Left ventricle myocardium inferior (tissue), 1 donor: ENCODE data around the gene PKP1. TPM values are rescaled to one million over a fixed set of nuclear protein-coding genes. Genes with fewer than 3 reads are reported as not detected.

Source experiments
- DNase-seq: peaks from one replicate; pipeline ENCODE4 v3.0.0-alpha.2; 2020
- H3K27ac ChIP-seq: fragments of 200-600 bp; replicated peaks from 2 replicates; pipeline ENCODE4 v1.8.0; 2021
- H3K27me3 ChIP-seq: fragments of 200-600 bp; 2 replicates; pipeline ENCODE4 v1.8.0; 2021; ENCODE audit warnings: low read depth
- H3K36me3 ChIP-seq: fragments of 200-600 bp; 2 replicates; pipeline ENCODE4 v1.8.0; 2021
- H3K4me1 ChIP-seq: fragments of 200-600 bp; 2 replicates; pipeline ENCODE4 v1.8.0; 2021
- H3K4me3 ChIP-seq: fragments of 200-600 bp; 2 replicates; pipeline ENCODE4 v1.8.0; 2021; ENCODE audit warnings: mild to moderate bottlenecking, moderate library complexity
- H3K9me3 ChIP-seq: fragments of 200-600 bp; replicated peaks from 2 replicates; pipeline ENCODE4 v1.8.0; 2021
- intact Hi-C: fragments of 100-400 bp; cut with micrococcal nuclease; formaldehyde crosslinking; loops from one replicate; pipeline ENCODE4 v1.11.0; 2022
- total RNA-seq: library from RNA; stranded (reverse); fragmentation: NEBNext Ultra II Directional; extraction: Animal tissue kit (Norgen Biotek cat#: 25700); gene quantifications from one replicate; pipeline ENCODE4 v1.2.1, GENCODE V29; 2021
- TF ChIP-seq, protein P1 (sequence below): fragments of 200-600 bp; IDR thresholded peaks from 2 replicates; pipeline ENCODE4 v1.8.0; 2021; ENCODE audit warnings: antibody characterized with exemption, mild to moderate bottlenecking, borderline replicate concordance
- donor health status: DM: no; HTN: yes; CAD: no; lungs with severe emphysema.

PKP1 gene
- total RNA-seq, 1 donor from 2014 or later: 0.38 TPM

DNA sequence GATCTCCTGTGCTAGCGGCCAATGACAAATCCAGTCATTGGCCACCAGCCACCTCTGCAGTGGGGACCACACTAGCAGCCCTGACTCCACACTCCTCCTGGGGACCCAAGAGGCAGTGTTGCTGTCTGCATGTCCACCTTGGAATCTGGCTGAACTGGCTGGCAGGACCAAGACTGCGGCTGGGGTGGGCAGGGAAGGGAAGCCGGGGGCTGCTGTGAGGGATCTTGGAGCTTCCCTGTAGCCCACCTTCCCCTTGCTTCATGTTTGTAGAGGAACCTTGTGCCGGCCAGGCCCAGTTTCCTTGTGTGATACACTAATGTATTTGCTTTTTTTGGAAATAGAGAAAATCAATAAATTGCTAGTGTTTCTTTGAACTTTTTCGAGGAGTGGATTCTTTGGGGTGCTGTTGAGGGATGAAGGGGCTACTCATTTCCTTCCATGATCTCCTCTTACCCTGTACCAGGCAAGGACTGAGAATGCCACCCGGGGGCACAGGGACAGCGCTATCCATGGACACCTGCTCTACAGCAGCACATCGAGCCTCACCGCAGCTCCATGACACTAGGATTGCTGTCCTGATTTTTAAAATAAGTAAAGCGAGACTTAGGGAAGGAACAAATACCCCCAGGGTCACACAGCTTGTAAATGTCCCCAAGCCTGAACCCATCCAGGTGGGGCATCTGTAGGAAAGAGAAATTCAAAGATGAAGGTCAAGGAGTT is 49.5 kb downstream of the PKP1 start:
- Histone ChIP-seq H3K4me3 (no peak overlapping the region), H3K36me3 (no peaks in the 10 kb centered on the region), H3K27ac (no peak overlapping the region), H3K9me3 (no peaks in the 10 kb centered on the region), H3K4me1 (peaks cover 24% of the 10 kb centered on the region), H3K27me3 (no peaks in the 10 kb centered on the region)
- intact Hi-C loops: no loop called here
- DNase-seq: no peak
- TF ChIP-seq, protein P1, sequence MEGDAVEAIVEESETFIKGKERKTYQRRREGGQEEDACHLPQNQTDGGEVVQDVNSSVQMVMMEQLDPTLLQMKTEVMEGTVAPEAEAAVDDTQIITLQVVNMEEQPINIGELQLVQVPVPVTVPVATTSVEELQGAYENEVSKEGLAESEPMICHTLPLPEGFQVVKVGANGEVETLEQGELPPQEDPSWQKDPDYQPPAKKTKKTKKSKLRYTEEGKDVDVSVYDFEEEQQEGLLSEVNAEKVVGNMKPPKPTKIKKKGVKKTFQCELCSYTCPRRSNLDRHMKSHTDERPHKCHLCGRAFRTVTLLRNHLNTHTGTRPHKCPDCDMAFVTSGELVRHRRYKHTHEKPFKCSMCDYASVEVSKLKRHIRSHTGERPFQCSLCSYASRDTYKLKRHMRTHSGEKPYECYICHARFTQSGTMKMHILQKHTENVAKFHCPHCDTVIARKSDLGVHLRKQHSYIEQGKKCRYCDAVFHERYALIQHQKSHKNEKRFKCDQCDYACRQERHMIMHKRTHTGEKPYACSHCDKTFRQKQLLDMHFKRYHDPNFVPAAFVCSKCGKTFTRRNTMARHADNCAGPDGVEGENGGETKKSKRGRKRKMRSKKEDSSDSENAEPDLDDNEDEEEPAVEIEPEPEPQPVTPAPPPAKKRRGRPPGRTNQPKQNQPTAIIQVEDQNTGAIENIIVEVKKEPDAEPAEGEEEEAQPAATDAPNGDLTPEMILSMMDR: no peak

DNA sequence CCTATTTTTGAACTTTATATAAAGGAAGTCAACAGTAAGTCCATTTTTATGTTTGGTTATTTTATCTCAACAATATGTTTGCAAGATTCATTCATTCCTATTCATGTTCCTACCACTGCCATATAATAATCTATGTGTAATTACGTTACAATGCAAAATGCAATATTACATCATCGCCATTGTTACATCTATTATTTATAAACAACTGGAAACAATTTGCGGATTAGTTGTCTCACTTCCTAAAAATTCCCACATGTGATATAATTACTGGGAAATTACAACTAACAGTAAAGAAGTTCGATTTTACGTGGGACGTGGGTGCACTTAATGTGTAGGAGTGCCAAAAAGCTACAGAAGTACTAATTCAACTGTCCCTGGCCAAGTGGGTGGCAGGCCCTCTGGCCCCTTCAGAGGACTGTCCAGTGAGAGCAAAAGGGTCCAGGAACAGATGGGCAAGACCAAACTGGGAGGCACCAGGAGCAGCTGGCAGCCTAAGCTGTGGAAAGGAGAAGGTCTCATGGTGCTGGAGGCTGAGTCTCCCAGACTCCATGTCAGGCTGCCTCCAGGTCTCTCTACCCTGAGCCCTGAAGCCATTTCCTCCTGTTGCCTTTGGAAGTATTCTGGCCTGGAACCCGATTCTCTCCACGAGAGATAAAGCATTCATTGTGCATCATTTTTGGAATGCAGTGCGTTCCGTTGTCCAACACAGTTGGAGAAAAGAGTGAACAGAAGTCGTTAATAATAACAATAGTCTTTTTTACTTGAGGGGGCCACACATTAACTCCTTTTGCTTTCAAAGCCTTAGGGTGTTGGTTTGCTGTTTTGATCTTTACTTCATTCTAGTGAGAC is 51.2 kb downstream of the PKP1 start:
- H3K9me3 ChIP-seq: no peaks in the 10 kb centered on the region
- TF ChIP-seq, protein P1: no peak
- H3K36me3 ChIP-seq: no peaks in the 10 kb centered on the region
- intact Hi-C loops: no loop called here
- no peak for DNase-seq
- H3K4me1 ChIP-seq: peaks cover 13% of the 10 kb centered on the region
- no peak overlapping the region for H3K4me3 ChIP-seq
- H3K27ac ChIP-seq: no peak overlapping the region
- no peaks in the 10 kb centered on the region for H3K27me3 ChIP-seq

DNA sequence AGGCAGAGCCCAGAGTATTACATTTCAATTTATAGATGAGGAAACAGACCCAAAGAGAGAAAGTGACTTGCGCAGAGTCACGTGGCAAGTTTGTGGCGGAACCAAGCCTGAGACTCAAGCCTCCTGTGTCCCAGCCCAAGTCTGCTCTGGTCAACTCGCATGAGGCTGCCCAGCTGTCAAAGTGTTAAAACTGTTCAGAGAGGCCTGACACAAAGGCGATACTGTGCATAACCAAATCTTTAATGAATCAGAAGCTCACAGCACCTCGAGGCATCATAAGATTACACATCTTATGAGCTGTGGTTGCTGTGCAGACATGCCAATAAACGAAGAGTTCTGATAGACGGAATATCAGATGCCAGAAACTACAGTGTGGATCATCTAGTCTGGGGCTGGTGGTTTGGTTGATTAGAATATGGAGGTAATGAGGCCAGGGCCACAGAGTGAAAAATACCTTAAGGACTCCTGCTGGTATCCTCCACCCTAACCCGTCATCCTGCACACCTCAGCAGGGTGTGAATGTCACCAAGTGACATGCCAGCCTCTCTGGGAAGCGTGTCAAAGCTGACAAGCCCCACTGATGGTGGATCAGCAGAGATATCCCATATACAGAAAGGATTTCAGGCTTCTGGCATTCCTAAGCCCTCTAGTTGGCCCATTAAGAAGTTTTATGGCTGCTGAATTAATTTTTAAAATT is 52.0 kb downstream of the PKP1 start:
- Histone ChIP-seq H3K36me3 (no peaks in the 10 kb centered on the region), H3K9me3 (no peaks in the 10 kb centered on the region), H3K27me3 (no peaks in the 10 kb centered on the region), H3K4me3 (no peak overlapping the region), H3K4me1 (peaks cover 5% of the 10 kb centered on the region), H3K27ac (no peak overlapping the region)
- intact Hi-C loops: no loop called here
- DNase-seq: no peak
- TF ChIP-seq, protein P1: no peak

DNA sequence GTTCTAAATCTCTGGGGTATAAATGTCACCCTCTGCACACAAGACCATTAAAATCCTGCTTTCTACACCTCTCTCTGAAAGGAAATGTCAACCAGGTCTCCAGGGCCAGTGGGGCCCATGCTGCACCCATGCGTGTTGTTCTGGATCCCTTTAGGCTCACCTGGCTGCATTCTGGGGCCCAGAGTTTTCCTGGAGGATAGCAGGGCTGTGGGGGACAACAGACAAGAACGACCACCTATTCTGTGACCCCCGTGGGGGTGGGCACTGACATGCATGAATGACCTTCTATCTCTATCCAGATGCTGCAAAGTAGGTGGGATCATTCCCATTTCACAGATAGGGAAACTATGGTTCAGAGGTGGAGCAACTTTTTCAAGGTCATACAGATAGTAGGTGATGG is 52.6 kb downstream of the PKP1 start:
- intact Hi-C loops: no loop called here
- Histone ChIP-seq H3K27ac (no peak overlapping the region), H3K4me1 (no peaks in the 10 kb centered on the region), H3K27me3 (no peaks in the 10 kb centered on the region), H3K9me3 (no peaks in the 10 kb centered on the region), H3K4me3 (no peak overlapping the region), H3K36me3 (no peaks in the 10 kb centered on the region)
- TF ChIP-seq, protein P1: no peak
- no peak for DNase-seq

DNA sequence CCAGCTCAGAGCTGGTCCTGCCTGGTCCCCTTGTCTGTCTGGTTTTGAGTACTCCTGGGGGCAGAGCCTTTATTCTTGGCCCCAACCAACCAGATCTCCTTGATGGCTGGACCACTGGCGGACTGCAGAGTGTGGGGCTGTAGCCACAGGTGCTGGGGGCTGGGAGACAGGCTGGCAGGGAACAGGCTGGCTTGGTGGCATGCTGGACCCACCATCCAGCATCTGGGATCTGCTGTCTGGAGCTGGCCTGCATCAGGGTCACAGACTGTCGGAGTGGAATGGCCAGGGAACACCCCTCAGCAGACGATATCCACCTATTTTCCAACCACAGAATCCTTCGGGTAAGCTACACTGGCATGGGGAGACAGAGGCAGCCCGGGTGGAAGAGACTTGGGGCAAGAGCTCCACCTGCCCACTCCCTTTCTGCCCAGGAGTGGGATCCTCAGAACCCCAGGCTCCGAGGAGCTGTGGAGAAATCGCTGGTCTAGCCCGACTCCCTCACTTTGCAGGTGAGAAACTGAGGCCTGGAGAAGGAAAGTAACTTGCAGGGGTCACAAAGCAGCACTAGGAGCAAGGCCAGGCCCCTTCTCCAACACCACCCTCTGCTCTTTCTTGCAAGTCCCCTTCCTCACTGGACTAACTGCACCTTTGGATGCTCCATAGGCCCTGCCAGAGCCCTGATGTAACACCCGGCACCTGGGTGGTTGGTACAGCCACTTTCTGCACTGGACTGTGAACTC is 53.6 kb downstream of the PKP1 start:
- no peak for DNase-seq
- no peaks in the 10 kb centered on the region for H3K27me3 ChIP-seq
- no peak overlapping the region for H3K27ac ChIP-seq
- TF ChIP-seq, protein P1: no peak
- H3K4me1 ChIP-seq: no peaks in the 10 kb centered on the region
- H3K9me3 ChIP-seq: peaks cover 10% of the 10 kb centered on the region
- H3K4me3 ChIP-seq: no peak overlapping the region
- intact Hi-C loops: no loop called here
- H3K36me3 ChIP-seq: no peaks in the 10 kb centered on the region
